Fibroblast of skin of left biceps (primary cell): ENCODE measurements around the gene SDC3.

Experiments used
- DNase-seq, 2 experiments: peaks; one replicate each; pipeline ENCODE4 v3.0.0-alpha.2; 2013; ENCODE audit warnings: low read depth in 2 of 2

SDC3 gene

DNA sequence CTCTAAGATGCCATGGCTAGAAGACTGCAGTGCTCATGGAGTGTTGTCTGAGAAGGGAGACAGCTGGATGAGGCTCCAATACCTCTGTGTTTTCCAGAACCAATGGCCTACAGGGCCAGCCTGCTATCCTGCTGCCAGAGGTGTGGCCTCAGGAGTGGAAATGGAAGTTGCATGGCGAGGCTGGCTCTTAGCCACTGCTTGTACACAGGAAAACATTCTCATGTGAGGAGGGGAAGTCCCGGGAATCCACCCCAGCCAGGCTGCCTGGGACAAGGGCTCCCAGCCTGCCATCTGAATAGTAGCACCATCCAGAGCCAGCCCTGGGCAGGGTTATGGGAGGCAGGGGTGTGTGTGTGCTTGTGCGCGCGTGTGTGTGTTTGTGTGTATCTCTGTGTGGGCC, 56.5 kb downstream of the SDC3 start:
- no peak for DNase-seq

DNA sequence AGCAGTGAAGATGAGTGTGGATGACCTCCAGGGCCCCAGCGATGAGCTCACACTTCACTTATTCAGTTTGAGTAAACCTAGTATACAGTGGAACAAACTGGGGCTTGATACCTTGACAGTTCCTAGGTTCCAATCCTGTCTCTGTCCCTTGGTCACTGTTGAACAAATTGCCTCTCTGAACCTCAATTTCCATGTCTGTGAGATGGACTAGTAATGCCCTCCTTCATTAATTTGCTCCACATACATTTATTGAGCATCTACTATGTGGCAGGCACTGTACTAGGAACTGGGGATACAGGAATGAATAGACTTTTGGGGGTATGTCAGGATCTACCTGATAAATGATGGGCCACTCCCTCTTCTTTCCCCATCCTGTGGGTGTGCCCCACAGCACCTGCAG, 57.3 kb downstream of the SDC3 start:
- no peak for DNase-seq

DNA sequence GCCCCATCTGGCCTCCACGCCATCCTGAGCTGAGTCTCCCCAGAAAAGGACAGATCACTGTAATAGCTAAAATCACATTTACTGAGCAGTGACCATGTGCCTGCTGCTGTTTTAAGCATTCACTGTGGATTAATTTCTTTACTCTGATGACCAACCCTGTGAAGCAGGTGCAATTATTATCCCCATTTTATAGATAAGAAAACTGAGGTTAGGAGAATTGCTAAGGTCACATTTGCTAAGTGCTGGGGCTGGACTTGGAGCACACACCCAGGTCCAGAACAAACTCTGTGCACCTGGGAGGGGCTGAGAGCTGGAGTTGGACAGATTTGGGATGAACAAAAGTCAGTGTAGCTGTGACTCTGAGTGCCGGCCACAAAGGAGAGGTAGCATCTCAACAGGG, 58.0 kb downstream of the SDC3 start:
- DNase-seq: no peak

DNA sequence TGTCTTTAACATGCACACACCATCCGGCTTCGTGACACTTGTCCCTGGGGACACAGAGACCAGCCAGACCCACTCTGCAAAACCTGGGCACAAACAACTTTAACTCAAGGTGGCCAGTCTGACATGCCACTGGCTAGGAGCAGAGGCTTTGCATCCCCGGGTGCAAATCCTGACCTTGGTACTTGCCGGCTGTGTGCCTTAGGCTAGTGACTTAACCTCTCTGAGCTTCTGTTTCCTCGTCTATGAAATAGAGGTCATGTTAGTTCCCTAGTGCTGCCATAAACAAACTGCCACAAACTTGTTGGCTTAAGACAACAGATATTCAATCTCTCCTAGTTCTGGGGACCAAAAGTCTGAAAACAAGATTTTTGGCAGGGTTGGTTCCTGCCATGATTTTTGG, 60.4 kb downstream of the SDC3 start:
- DNase-seq: no peak

DNA sequence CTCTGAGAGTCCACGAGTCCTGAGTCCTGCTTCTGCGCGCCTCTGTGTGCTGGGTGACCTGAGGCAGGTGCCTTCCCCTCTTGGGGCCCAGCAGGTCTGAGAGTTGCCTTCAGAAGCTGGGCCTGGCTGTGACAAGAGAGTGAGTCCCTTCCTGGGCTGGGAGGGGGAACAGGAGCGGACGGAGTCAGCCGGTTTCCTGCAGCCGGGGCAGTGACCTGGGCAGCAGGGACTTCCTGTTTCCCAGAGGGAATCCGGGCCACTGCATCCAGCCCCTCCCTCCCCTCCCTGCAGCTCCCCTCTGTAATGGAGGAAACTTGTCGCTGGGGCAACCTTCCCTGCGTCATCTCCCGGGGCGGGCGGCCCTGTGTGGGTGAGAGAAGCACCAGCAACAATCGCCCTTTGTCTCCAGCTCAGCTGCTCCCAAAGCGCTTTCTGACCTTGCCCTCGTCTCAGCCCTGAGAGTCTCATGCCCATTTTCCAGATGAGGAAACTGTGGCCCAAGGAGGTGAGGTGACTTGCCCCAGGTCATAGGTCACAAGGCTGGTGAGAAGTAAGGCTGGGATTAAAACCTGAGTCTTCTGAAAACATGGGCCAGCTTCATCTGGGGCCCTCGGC, 61.1 kb downstream of the SDC3 start:
- no peak for DNase-seq

DNA sequence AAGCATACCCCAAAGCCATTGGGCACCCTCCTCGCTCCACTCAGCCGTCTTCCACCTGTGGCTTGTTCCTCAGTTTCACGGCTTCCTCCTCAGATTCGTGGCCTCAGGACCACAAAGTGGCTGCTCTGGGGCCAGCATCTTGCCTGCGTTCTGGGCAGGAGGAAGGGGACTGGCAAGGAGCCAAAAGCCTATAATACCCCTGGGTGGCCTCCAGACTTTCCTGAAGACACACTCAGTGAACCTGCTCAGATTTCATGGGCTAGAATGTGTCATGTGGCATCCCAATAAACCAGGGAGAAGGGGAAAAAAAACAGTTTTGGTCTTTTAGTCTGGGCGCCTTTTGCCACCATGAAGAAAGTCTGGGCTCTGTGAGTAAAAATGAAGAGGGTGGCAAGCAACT, 62.0 kb downstream of the SDC3 start:
- DNase-seq: no peak

DNA sequence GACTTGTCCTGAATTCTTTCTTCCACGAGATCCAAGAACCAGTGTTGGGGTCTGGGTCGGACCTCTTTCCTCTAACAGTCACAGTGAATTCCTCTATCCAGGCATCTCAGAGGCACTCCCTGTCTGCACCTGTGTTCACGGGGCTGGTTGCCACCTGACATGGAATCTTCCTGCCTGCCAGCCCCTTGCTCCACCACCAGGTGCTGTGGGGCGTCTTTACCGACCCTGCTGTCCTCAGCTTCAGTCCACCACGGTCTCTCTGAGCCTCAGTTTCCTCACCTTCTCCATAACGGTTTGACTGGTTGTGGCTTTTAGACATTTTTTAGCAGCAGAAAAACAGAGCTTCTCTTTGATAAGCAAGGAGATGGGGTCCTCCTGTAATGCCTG, 62.7 kb downstream of the SDC3 start:
- DNase-seq: no peak

DNA sequence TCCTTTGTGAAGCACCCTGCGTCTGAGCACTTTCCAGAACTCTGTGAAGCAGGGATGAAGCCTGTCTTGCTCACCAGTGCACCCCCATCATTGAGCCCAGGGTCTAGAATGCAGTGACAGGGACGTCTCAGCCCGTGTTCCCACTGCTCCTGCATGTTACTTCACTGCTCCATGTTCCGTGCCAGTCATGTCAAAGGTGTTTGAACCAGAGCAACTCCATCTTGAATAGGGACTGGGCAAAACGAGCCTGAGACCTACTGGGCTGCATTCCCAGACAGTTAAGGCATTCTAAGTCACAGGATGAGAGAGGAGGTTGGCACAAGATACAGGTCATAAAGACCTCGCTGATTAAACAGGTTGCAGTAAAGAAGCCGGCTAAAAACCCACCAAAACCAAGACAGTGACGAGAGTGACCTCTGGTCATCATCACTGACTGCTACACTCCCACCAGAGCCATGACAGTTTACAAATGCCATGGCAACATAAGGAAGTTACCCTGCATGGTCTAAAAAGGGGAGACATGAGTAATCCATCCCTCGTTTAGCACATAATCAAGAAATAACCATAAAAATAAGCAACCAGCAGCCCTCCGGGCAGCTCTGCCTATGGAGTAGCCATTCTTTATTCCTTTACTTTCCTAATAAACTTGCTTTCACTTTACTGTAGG, 63.2 kb downstream of the SDC3 start:
- no peak for DNase-seq

DNA sequence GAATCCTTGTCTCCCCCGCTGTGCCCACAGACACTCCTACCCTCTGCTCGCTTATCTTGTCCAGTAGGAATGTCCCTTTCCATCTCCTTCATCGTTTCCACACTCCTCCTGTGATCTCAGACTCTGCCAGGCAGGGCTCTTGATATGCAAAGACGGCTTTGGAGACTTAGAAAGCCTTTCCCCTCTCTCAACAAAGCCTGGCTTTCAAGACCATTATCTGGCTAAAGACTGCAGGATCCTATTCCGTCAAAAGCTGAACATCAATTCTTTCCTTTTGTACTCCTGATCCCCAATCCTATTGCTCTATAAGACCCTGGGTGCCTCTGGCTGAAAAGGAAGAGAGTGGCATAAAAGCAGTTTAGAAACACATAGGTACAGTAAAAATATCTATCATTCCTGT, 63.9 kb downstream of the SDC3 start:
- no peak for DNase-seq

DNA sequence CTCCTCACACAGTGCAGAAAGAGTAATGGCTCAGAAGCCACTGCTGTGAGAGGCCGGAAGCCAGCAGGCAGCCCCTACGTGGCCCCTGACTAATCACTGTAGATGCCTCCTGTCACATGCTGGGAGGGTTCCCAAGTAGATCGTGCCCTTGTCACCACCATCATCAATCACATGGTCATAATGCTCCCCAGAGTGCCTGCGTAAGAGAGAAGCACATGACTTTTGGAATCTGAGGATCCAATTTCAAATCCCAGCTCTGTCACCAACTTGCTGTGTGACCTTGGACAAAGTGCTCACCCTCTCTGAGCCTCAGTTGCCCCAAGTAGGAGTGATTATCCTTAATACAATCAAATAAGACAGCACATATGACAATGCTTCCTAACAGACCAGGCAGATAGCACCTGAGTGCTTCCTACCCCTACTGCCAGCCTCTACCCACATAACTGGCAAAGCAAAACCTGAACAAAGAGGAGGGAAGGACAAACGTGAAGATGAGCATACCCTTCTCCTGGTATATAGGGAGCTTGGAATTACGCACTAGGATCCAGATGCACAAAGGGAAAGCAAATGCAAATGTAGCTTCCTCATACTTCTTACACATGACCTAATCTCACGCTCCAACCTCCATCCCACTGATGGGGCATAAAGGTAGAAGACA, 65.7 kb downstream of the SDC3 start:
- no peak for DNase-seq

DNA sequence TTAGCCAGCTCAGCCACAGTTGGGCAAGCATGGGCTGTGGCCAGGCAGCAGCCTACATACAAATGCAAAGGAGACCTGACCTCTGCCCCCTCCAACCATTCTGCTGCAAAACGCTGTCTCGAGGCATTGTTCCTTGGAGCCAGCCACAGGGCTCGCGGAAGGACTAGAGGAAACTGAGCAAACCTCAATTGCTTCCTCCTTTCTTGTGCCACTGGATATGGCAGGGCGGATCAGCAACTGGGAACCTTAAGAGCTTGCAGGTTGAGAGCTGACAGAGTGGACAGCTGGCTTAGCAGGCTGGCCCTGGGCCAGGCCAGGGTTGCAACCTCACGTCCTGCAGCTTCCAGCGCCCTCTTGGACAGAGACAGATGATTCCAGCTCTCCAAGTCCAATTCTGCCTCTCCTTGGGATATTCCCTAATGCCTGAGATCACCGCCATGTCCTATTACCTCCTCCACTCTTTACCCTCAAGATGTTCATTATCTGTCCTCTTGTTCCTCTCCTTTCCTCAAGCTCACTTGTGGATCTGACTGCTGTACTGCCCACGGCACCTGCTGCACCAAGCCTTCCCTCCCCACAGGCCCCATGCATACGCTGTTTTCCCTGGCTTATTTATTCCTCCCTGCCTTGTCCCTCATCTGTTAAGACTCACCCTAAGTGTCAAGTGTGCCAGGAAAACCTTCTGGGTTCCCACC, 67.5 kb downstream of the SDC3 start:
- DNase-seq: no peak

DNA sequence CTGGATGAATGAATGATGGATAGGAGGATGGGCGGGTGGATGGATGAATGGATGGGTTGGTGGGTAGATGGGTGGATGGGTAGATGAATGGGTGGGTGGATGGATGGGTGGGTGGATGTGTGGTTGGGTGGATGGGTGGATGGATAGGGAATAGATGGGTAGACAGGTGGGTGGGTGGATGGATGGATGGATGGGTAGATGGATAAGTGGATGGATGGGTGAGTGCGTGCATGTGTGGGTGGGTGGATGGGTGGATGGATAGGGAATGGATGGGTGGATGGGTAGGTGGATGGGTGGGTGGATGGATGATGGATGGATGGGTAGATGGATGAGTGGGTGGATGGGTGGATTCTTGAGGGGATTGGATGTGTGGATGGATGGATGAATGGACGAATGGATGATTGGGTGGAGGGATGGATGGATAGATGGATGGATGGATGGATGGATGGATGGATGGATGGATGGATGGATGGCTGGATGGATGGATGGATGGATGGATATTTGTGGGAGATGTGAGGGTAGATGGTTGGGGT, 68.7 kb downstream of the SDC3 start:
- DNase-seq: no peak

DNA sequence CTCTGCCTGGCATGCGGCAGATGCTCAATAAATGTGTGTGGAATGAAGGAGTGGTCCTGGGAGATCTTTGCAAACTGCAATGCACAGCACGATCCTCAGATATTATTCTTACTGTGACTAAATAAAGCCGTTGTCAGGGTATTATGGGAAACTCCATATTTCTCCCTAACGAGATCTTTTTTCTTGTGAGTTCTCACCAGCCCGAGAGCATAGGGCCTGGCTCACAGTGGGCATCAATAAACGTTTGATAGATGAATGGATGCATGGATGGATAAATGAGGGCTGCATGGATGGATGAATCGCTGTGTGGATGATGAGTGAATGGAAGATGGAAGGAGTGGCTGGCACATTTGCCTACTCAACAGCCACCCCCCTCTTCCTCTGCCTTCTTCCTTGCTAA, 69.6 kb downstream of the SDC3 start:
- DNase-seq: no peak

DNA sequence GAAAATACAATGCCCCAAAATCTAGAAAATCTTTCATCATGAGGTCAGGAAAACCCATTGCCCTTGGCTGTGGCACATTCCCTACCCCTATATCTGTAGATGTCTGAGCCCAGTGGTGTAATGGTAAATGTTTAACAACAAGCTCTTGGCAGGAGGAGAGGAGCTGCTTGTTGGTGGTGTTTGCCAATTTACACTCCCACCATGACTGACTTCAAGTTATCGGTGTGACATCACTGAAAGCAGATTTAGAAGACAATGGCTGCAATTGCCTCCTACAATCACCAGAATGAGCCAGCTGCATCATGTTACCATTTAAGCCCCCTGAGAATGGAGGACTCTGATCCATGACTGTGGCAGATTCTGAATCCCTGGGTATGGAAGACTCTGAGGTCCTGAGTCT, 70.9 kb downstream of the SDC3 start:
- no peak for DNase-seq

DNA sequence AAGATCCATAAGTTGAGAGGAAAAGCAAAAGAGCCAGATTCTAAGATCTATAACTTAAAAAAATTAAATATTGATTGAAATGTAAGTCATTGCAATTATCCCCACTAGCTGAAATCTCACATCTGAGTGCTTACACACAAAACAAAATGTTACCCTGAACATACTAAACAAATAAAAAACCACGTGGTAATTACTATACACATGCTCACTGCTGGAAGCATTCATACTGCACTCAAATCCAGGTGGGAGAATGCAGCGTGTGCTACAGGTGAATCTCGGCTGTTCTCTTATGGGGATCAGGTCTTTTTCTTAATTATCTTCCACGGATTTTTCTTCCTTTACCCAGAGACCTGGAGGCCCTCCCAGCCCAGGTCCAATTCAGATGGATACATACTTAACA, 74.3 kb downstream of the SDC3 start:
- no peak for DNase-seq

DNA sequence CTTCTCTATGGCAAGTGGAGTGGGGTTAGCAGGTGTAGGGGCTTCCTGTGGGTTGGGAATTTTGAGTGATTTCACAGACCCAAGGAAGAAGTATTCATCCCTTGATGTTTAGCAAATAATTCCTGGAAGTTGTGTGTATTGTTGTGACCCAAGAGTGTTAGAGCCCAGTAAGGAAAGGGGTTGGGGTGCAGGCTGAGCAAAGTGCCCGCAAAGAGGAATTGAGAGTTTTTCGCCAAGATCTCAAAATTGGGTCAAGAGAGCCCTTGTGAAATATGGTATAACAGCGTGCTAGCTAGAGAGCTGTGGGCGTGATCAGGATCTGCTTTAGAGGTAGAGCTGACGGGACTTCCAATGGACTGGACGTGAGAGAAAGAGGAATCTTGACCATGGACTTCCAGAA, 78.0 kb downstream of the SDC3 start:
- no peak for DNase-seq

DNA sequence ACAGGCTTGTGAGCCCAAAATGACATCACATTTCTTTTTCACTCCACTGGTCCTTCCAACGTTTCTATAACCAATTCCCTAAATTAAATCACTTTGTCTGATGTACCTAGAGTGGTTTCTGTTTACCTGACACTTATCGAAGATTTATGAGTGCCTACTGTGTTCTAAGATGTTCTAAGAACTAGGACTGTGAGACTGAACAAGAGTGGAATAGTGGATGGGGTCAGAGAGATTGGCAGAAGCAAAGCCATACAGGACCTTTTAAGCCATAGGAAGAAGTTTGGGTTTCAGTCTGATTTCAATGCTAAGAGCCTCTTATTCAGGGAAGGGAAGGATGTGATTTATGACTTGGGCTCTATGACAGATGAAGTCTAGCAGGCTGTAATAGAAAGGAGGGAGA, 78.7 kb downstream of the SDC3 start:
- DNase-seq: no peak

DNA sequence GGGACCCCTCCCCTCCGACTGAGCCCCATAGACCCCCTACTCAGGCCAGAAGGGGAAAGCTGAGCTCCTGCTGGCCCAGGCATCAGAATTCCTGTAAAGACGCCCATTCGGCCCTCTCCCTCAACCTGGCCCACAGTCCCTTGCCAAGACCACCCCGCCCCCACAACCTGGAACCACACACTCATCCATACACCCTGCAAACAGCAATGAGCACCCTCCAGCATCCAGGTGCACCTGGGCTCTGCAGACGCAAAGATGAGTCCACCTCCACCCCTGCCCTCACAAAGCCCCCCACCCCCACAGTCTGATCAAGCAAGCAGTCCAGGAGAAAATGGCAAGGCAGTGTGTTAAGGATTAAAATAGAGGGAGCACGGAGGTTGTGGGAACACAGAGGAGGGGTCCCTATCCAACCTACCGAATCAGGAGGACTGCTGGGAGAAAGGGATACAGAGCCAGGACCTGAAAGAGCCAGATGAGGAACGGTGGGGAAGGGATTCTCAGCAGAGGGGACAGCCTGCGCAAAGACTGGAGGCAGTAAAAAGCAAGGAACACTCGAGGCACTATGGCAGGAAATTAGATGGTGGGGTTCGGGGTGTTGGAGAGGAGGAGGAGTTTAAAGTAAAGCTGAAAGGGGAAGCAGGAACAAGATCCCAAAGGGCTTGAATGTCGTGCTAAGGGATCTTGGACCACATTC, 83.7 kb downstream of the SDC3 start:
- DNase-seq: no peak

DNA sequence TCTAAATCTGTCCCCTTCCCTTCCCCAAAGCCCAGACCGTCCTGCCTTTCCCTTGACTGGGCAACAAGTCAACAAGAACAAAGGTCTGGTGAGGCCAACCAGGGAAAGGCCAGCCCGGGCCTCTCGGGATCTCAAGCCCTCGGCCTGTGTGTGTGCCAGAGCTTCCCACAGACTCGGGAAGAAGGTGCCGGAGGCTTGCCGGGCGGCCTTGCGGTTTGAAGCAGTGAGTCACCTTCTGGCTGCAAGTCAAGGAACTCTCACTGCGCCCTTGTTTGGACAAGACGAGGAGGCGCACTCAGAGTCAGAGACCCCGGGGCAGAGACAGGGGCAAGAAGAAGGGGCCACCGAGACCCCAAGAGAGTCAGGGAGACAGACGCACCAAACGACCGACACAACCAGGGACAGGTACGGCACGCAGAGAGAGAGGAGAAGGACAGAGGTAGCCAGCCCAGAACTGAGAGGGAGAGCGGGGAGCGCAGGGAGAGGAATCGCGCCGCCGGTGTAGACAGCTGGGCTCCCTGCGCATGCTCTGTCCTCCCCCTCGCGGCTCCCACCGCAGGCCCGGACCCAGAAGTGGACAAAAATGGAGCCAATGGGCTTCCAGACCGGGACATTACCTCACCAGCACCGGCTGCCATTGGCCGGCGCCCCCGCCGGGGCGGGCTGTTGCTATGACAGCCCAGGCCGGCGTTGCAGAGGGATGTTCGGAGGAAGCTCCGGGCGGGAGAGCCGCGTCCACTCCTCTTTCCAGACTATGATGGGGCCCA, 84.4 kb downstream of the SDC3 start:
- DNase-seq: peak; percentile 96 to 97

DNA sequence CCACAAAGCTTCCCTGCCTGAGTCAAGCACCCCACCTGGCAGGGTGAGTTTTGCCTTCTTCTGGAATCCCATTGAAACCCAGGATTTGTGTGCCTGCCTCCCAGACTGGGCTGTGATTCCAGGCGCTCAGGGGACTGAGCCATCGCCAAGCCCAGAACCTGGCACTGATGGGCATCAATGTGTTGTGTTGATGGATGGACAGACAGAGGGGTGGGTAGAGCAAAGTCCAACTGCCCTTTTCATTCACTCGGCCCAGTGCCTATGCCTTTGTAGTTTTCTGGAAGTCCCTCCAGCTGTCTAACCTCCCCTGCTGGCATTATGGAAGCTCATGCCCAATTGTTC, 85.0 kb downstream of the SDC3 start:
- no peak for DNase-seq

DNA sequence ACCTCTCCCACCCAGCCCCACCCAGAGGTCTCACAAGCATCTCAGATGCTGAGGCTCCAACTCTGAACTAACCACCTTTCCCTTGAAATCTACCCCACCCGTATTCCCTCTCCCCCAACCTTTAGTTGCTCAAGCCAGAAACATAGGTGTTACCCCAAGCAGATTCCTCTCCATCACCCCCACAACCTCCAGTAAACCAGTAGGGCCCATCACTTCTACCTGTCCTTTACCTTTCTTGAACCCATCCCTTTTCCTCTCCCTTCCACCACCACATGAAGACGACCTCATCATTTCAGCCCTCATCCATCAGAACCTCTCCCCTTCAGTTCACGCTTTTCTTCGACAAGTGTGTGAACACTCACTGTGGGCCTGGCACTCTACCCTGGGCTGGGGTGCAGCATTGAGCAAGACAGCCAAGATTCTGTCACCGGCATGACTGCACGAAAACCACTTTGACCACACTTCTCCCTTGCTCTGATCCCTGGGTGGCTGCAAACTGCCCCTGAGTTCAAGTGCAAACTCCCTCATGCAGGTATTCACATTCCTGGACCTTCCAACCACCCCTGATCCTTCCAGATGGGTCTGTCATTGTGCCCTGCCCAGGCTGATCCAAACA, 85.5 kb downstream of the SDC3 start:
- DNase-seq: no peak
